MM.1S (cell line): Measurements from ENCODE around the gene PICK1.
"Not testable (repeated sequence)": the region's sequence is repeated elsewhere in the genome, so short reads cannot be mapped to it uniquely, and the experiment has no call there.

Experiments
- DNase-seq: peaks from one replicate; pipeline ENCODE4 v3.0.0-alpha.2; 2015
- H2AFZ ChIP-seq: fragments of 300-600 bp; sonication (generic); 2 replicates; pipeline ENCODE4 v1.6.0; 2016; ENCODE audit warnings: antibody characterized with exemption, low read length
- H3F3A ChIP-seq: fragments of 300-600 bp; sonication (generic); 2 replicates; pipeline ENCODE4 v1.6.1; 2016; ENCODE audit warnings: mild to moderate bottlenecking, antibody characterized with exemption, low read length, moderate library complexity, mixed read lengths; ENCODE audit not compliant: insufficient read depth
- H3K27ac ChIP-seq: fragments of 300-600 bp; sonication (generic); 2 replicates; pipeline ENCODE4 v1.5.1; 2016; ENCODE audit warnings: mild to moderate bottlenecking, low read length
- H3K27me3 ChIP-seq: fragments of 300-600 bp; sonication (generic); replicated peaks from 2 replicates; pipeline ENCODE4 v1.6.0; 2016; ENCODE audit warnings: low read length; ENCODE audit not compliant: insufficient read depth
- H3K36me3 ChIP-seq: fragments of 300-600 bp; sonication (generic); replicated peaks from 2 replicates; pipeline ENCODE4 v1.6.1; 2016; ENCODE audit warnings: mild to moderate bottlenecking, low read length, mixed read lengths; ENCODE audit not compliant: insufficient read depth
- H3K4me1 ChIP-seq: fragments of 300-600 bp; sonication (generic); 2 replicates; pipeline ENCODE4 v1.6.1; 2016; ENCODE audit warnings: low read length, mixed read lengths
- H3K4me2 ChIP-seq: fragments of 300-600 bp; sonication (generic); 2 replicates; pipeline ENCODE4 v1.6.0; 2016; ENCODE audit warnings: low read depth, low read length
- H3K4me3 ChIP-seq: fragments of 300-600 bp; sonication (generic); 2 replicates; pipeline ENCODE4 v1.5.1; 2016; ENCODE audit warnings: low read length, mixed read lengths
- H3K79me2 ChIP-seq: fragments of 300-600 bp; sonication (generic); 2 replicates; pipeline ENCODE4 v1.6.1; 2016; ENCODE audit warnings: mixed run types, low read length, mixed read lengths
- H3K9ac ChIP-seq: fragments of 300-600 bp; sonication (generic); 2 replicates; pipeline ENCODE4 v1.6.1; 2016; ENCODE audit warnings: low read length, mixed read lengths
- H3K9me2 ChIP-seq: fragments of 300-600 bp; sonication (generic); replicated peaks from 2 replicates; pipeline ENCODE4 v1.6.1; 2016; ENCODE audit warnings: mild to moderate bottlenecking, low read length, mixed read lengths; ENCODE audit not compliant: insufficient read depth
- H3K9me3 ChIP-seq: fragments of 300-600 bp; sonication (generic); replicated peaks from 2 replicates; pipeline ENCODE4 v1.6.1; 2016; ENCODE audit warnings: mild to moderate bottlenecking, low read length, mixed read lengths; ENCODE audit not compliant: insufficient read depth
- H4K20me1 ChIP-seq: fragments of 300-600 bp; sonication (generic); 2 replicates; pipeline ENCODE4 v1.6.1; 2016; ENCODE audit warnings: mild to moderate bottlenecking, low read length, moderate library complexity, mixed read lengths; ENCODE audit not compliant: insufficient read depth
- EZH2 ChIP-seq: fragments of 300-600 bp; sonication (generic); optimal IDR thresholded peaks from 2 replicates; pipeline ENCODE3; 2017; ENCODE audit warnings: low read depth, mild to moderate bottlenecking, antibody characterized with exemption, low read length, mixed read lengths
- EZH2phosphoT487 ChIP-seq: fragments of 300-600 bp; sonication (generic); IDR thresholded peaks from 2 replicates; pipeline ENCODE4 v1.6.1; 2018; ENCODE audit warnings: antibody characterized with exemption, low read length
- TF ChIP-seq, protein P1 (sequence below): fragments of 300-600 bp; sonication (generic); IDR thresholded peaks from 2 replicates; pipeline ENCODE4 v1.5.1; 2016; ENCODE audit warnings: antibody characterized with exemption, low read length, mixed read lengths

PICK1 gene

DNA sequence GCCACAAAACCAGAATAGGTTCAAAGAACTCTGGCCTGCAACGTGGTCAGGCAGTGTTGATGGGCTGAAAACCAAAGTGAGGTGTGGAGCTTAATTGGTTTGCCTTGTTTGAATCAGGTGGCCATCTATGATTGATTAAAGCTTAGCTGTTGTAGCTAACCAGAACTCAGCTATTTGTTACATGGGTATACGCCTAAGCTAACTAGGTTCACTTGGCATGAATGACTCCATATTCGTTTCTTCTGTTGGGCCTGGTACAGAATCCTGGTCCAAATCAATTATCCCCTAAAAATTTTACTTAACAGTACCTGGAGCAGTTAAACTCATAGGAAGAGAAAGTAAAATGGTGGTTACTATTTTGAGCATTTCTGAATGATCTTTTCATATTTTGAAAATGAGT lies 61.0 kb downstream of the PICK1 start:
- Histone ChIP-seq H3K9me3 (no peaks in the 10 kb centered on the region), H3K4me3 (no peak overlapping the region), H3K4me2 (no peak overlapping the region), H3F3A (no peaks in the 10 kb centered on the region), H3K27ac (no peak overlapping the region), H3K4me1 (no peaks in the 10 kb centered on the region; the same call in 1 of the 2 replicates), H3K79me2 (no peaks in the 10 kb centered on the region), H3K9ac (no peak overlapping the region), H2AFZ (no peak overlapping the region), H3K9me2 (no peaks in the 10 kb centered on the region), H3K36me3 (no peaks in the 10 kb centered on the region), H4K20me1 (no peaks in the 10 kb centered on the region), H3K27me3 (no peaks in the 10 kb centered on the region)
- TF ChIP-seq EZH2 (no peak), EZH2phosphoT487 (no peak)
- TF ChIP-seq, protein P1, sequence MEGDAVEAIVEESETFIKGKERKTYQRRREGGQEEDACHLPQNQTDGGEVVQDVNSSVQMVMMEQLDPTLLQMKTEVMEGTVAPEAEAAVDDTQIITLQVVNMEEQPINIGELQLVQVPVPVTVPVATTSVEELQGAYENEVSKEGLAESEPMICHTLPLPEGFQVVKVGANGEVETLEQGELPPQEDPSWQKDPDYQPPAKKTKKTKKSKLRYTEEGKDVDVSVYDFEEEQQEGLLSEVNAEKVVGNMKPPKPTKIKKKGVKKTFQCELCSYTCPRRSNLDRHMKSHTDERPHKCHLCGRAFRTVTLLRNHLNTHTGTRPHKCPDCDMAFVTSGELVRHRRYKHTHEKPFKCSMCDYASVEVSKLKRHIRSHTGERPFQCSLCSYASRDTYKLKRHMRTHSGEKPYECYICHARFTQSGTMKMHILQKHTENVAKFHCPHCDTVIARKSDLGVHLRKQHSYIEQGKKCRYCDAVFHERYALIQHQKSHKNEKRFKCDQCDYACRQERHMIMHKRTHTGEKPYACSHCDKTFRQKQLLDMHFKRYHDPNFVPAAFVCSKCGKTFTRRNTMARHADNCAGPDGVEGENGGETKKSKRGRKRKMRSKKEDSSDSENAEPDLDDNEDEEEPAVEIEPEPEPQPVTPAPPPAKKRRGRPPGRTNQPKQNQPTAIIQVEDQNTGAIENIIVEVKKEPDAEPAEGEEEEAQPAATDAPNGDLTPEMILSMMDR, result no peak
- DNase-seq, result no peak

DNA sequence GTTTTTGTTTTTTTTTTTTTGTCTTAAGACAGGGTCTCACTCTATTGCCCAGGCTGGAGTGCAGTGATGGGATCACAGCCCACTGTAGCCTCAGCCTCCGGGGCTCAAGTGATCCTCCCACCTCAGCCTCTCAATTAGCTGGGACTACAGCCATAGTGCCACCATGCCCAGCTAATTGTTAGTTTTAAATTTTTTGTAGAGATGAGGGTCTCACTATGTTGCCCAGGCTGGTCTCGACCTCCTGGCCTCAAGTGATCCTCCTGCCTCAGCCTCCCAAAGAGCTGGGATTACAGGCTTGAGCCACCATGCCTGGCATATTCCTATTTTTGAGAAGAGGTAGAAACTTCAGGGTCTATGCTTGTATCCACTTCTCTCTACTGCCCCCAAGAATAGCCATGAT lies 61.5 kb downstream of the PICK1 start:
- H3K4me2 ChIP-seq, H3K79me2 ChIP-seq, H3K9ac ChIP-seq, H3K4me1 ChIP-seq, H3K4me3 ChIP-seq, H3K36me3 ChIP-seq, H2AFZ ChIP-seq, H3K9me3 ChIP-seq, H3K27me3 ChIP-seq, H3K27ac ChIP-seq, H3F3A ChIP-seq, DNase-seq, H3K9me2 ChIP-seq, H4K20me1 ChIP-seq: not testable (repeated sequence)

DNA sequence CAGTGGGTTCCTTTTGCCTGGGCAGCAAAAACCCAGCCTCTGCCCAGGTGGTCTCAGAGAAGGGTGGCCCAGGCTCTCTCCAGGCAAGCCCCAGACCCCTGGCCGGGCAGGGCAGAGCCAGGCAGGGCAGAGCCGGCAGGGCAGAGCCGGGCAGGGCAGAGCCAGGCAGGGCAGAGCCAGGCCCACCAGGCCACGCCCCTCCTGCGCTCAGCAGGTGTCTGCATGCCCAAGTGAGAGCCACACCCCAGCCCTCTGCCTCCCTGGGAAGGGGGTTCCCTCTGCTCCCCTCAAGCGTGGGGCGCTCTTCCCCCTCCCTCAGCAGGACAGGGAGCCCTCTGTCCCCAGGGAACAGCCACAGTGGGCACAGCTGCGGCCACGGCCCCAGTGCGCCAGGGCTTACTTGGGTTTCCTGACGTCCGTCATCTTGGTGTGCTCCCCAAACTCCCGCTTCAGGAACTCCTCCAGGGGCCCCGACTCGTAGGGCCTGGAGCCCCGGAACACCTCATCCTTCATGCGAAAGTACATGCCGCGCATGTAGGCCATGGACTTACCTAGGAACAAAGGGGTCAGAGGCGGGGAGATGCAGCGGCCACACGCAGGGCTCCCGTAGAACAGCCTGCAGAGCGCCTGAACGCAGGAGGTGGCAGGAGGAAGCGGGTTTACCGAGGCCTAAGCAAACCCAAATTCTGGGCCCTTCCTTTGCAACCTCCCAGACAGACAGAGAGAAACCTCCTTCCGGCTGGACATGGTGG lies 63.3 kb downstream of the PICK1 start:
- Histone ChIP-seq H3K4me2 (no peak overlapping the region), H3K36me3 (no peaks in the 10 kb centered on the region), H4K20me1 (no peaks in the 10 kb centered on the region), H3K9me2 (no peaks in the 10 kb centered on the region), H3K27ac (no peak overlapping the region), H3K9me3 (no peaks in the 10 kb centered on the region), H3K27me3 (no peaks in the 10 kb centered on the region), H3K4me1 (no peaks in the 10 kb centered on the region), H3K4me3 (no peak overlapping the region), H3K9ac (no peak overlapping the region), H2AFZ (no peak overlapping the region), H3F3A (no peaks in the 10 kb centered on the region), H3K79me2 (no peaks in the 10 kb centered on the region)
- TF ChIP-seq EZH2 (no peak), EZH2phosphoT487 (no peak)
- TF ChIP-seq, protein P1, result no peak
- DNase-seq, result no peak

DNA sequence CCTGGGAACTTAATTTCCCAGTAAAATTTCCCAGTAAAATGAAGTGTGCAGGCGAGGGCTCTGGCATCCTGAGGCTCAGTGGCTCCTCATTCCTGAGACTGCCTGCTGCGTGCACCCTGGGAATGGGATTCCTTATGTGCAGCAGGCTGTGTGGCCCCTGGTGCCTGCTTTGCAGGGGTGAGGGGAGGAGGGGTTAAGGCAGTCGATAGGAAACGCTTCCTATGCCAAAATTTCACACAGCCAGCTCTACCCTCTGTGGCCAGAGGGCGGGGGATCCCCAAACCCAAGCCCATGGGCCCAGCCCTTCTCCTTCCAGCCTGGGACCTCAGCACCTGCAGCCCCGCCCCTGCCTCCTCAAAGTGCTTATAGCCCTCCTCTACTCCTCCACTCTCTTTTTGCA lies 65.4 kb downstream of the PICK1 start:
- no peak overlapping the region for H3K4me3 ChIP-seq
- H3F3A ChIP-seq, result no peaks in the 10 kb centered on the region
- TF ChIP-seq, protein P1, result no peak
- no peak for TF ChIP-seq EZH2phosphoT487
- no peak for TF ChIP-seq EZH2
- H3K36me3 ChIP-seq, result no peaks in the 10 kb centered on the region
- DNase-seq, result no peak
- no peak overlapping the region for H3K4me2 ChIP-seq
- no peak overlapping the region for H2AFZ ChIP-seq
- H3K9me3 ChIP-seq, result no peaks in the 10 kb centered on the region
- H3K9ac ChIP-seq, result no peak overlapping the region
- no peaks in the 10 kb centered on the region for H3K9me2 ChIP-seq
- H3K4me1 ChIP-seq, result no peaks in the 10 kb centered on the region
- no peak overlapping the region for H3K27ac ChIP-seq
- H3K27me3 ChIP-seq, result no peaks in the 10 kb centered on the region
- no peaks in the 10 kb centered on the region for H3K79me2 ChIP-seq
- no peaks in the 10 kb centered on the region for H4K20me1 ChIP-seq
